Erythroblast (primary cell): ENCODE results near the gene PRRC2C.

Experiments used
- GATA1 ChIP-seq: IDR thresholded peaks from 2 replicates; pipeline ENCODE4 v1.6.1; 2011; ENCODE audit warnings: low read depth, mild to moderate bottlenecking, control low read depth, low read length, moderate library complexity
- POLR2A ChIP-seq: IDR thresholded peaks from 2 replicates; pipeline ENCODE4 v1.6.1; 2011; ENCODE audit warnings: mild to moderate bottlenecking, low read length

- TF ChIP-seq POLR2A (no peak), GATA1 (no peak)
Observed at GRCh38 chr1:171446386-171446785, 38.9 kb upstream of the PRRC2C start.
